Brain microvascular endothelial cell (primary cell): ENCODE measurements around the gene NOTCH1.

Experiments used
- DNase-seq: peaks from one replicate; pipeline ENCODE4 v3.0.0-alpha.2; 2020
- H3K27ac ChIP-seq: fragments of 250-450 bp; sonication (Bioruptor Pico); 2 replicates; pipeline ENCODE4 v1.5.1; 2020; ENCODE audit warnings: mild to moderate bottlenecking, moderate library complexity
- H3K27me3 ChIP-seq: fragments of 250-450 bp; sonication (Bioruptor Pico); replicated peaks from 2 replicates; pipeline ENCODE4 v1.5.1; 2020; ENCODE audit warnings: mild to moderate bottlenecking
- H3K36me3 ChIP-seq: fragments of 250-450 bp; sonication (Bioruptor Pico); replicated peaks from 2 replicates; pipeline ENCODE4 v1.5.1; 2020; ENCODE audit warnings: mild to moderate bottlenecking
- H3K4me3 ChIP-seq: 2 replicates; pipeline ENCODE4 v1.5.1; 2011; ENCODE audit warnings: low read depth, mild to moderate bottlenecking, control low read depth, low read length, moderate library complexity
- in situ Hi-C: cut with HindIII; loops from 2 replicates; pipeline ENCODE4 v1.10.0; 2017; ENCODE audit warnings: low sequenced_read_pairs, low pct_ligation_motif_present
- TF ChIP-seq, protein P1 (sequence below): IDR thresholded peaks from 2 replicates; pipeline ENCODE4 v1.5.1; 2011; ENCODE audit warnings: low read depth, mild to moderate bottlenecking, moderate library complexity, low read length, control low read depth, inconsistent platforms; ENCODE audit errors: missing control alignments

Gene NOTCH1

DNA sequence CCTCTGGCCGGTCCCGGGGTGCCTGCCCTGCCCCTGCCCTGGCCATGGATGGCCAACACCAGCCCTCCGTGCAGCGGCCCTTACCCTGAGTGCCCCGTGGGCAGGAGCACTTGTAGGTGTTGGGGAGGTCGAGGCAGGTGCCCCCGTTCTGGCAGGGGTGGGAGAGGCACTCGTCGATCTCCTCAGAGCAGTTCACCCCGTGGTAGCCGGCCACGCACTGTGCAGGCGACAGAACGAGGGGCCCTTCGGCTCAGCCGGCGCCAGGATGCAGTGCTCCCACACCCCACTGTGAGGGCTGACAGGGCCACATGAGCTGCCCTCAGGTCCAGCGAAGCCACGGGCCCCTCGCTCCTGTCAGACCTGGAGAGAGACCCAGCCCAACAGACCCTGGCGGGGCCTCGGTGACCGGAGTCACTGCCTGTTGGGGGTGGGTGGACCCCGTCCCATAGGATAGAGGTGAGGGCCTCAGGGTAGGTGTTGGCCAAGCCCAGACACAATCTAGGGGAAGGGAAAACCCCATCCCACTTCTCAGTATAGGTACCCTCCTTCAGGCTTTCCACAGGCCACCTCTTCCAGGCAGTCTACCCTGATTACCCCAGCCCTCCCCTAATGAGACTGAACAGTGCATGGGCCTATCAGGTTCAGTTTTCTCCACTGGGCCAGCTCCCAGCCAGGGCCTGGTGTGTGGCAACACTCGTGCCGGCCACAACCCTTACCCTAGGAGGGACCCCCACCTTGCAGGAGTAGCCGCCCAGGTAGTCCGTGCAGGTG, 38.4 kb downstream of the NOTCH1 start:
- Histone ChIP-seq H3K27me3 (no peaks in the 10 kb centered on the region), H3K4me3 (no peak overlapping the region), H3K36me3 (peaks cover 53% of the 10 kb centered on the region), H3K27ac (no peak overlapping the region)
- in situ Hi-C loops: no loop called here
- no peak for DNase-seq
- TF ChIP-seq, protein P1, sequence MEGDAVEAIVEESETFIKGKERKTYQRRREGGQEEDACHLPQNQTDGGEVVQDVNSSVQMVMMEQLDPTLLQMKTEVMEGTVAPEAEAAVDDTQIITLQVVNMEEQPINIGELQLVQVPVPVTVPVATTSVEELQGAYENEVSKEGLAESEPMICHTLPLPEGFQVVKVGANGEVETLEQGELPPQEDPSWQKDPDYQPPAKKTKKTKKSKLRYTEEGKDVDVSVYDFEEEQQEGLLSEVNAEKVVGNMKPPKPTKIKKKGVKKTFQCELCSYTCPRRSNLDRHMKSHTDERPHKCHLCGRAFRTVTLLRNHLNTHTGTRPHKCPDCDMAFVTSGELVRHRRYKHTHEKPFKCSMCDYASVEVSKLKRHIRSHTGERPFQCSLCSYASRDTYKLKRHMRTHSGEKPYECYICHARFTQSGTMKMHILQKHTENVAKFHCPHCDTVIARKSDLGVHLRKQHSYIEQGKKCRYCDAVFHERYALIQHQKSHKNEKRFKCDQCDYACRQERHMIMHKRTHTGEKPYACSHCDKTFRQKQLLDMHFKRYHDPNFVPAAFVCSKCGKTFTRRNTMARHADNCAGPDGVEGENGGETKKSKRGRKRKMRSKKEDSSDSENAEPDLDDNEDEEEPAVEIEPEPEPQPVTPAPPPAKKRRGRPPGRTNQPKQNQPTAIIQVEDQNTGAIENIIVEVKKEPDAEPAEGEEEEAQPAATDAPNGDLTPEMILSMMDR: no peak

DNA sequence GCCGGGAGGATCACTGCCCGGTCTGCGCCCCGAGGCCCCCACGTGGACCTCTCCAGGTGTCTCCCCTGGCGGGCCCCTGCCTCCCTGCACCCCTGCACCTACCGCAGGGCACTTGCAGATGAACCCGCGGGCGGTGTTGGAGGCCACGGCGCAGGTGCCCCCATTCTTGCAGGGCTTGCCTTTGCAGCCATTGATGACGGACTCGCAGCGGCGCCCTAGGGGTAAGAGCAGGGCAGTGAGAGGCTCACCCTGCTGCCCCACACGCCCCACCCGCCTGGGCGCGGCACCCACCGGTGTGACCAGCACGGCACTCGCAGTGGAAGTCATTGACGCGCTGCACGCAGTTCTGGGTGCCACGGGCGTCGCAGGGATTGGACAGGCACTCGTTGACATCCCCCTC, 39.4 kb downstream of the NOTCH1 start:
- in situ Hi-C loops: no loop called here
- Histone ChIP-seq H3K4me3 (no peak overlapping the region), H3K27me3 (no peaks in the 10 kb centered on the region), H3K36me3 (peaks cover 48% of the 10 kb centered on the region), H3K27ac (no peak overlapping the region)
- DNase-seq: no peak
- TF ChIP-seq, protein P1: no peak

DNA sequence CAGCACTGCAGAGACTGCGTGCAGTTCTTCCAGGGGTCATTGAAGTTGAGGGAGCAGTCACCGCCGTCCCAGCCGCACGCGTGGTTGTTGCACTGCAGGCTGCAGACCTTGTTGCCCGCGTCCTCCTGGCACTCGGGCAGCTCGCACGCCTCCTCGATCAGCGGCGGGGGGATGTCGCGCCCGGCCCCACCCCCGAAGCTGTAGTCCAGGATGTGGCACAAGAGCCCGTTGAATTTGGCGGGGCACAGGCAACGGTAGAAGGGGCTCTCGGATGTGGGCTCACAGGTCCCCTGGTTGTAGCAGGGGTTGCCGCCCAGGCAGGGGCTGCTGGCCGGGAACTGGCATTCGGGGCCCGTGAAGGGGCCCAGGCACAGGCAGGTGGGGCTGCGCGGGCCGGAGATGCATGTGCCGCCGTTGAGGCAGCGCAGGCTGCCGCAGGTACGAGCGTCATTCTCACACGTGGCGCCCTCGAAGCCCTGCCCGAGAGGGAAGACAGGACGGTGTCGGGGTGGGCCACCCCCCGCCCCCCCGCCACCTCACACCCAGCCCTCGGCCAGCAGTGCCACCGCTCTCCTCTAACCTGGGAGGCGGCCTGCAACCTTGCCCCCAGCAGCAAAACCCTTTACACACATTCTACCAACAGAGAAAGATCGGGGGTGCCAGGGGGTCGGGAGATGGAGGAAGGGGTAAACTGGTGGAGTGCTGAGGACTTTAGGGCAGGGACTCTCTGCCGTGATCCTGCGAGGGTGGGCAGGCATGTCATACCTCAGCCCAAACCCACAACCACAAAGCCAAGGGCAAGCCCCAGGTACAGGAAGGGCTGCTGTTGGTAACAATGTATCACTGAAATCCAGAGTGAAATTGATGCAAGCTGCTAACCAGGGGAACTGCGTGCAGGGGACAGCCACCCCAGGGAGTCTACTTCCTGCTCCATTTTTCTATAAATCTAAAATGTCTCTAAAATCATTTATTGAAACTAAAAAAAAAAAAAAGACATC, 40.1 kb downstream of the NOTCH1 start:
- Histone ChIP-seq H3K4me3 (no peak overlapping the region), H3K27ac (no peak overlapping the region), H3K27me3 (no peaks in the 10 kb centered on the region), H3K36me3 (peaks cover 51% of the 10 kb centered on the region)
- in situ Hi-C loops: no loop called here
- TF ChIP-seq, protein P1: no peak
- no peak for DNase-seq

DNA sequence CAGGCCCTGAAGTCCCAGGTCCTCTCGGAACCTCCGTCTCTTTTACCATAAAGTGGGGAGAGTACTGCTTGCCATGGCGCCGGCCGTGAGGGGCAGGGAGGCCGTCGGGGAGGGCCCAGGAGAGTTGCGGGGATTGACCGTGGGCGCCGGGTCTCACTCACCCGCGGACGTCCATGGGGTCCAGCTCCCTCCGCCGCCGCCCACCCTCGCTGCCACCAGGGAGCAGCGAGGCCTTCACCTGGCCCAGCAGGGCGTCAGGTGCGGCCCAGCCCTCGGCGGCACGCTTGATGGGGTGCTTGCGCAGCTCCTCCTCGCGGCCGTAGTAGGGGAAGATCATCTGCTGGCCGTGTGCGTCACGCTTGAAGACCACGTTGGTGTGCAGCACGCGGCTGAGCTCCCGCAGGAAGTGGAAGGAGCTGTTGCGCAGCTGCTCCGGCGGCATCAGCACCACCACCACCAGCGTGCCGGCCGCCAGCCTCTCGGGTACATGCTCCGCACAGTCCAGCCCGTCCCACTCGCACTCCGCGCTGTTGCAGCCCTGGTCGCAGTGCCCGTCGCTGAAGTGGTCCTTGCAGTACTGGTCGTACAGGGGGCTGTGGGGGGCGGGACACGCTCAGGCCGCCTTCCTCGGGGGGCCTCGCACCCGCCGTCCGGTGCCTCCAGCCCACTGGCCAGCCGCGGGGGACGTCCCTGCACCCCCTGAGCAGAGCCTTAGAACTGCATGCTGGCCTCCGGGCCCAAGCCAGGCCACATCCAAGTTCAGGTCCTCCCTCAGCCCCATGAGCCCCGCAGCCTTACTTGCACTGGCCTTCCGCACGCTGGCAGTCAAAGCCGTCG, 41.1 kb downstream of the NOTCH1 start:
- peaks cover 54% of the 10 kb centered on the region for H3K36me3 ChIP-seq
- in situ Hi-C loops: no loop called here

More for the DNA sequence above, 41.1 kb downstream of the NOTCH1 start:
- no peak overlapping the region for H3K4me3 ChIP-seq
- no peaks in the 10 kb centered on the region for H3K27me3 ChIP-seq
- no peak for DNase-seq
- no peak overlapping the region for H3K27ac ChIP-seq
- TF ChIP-seq, protein P1: no peak
